HG03039 (cell line): ENCODE measurements around the gene NOS1AP.
"Not testable (repeated sequence)": the region's sequence is repeated elsewhere in the genome, so short reads cannot be mapped to it uniquely, and the experiment has no call there.

Experiments
- ATAC-seq: cut with Tn5 transposase; IDR thresholded peaks from one replicate; pipeline ENCODE4 v1.9.1; 2021; ENCODE audit warnings: mild to moderate bottlenecking, moderate library complexity; ENCODE audit not compliant: unreplicated experiment

Gene NOS1AP

DNA sequence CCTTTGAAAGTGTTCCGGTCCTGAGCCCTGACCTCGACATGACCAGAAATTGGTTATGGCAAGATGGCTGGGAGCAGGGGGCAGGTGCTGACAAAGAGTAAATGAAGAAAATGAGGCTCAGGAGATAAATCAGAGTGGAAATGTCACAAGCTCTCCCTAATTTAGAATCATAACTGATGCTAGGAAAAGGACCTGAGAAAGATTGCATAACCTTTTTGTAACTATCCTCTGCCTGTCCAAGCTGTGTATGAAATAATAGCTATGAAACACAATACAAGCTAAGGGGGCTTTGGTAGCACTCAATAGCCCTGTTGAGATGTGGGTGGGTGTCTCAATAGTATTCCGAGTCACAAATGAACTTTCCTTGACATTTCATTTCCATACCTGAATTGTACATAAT lies 12.9 kb upstream of the NOS1AP start:
- ATAC-seq: no peak

GRCh38 chr1:162059721-162060120 lies 9.8 kb upstream of the NOS1AP start:
- no peak for ATAC-seq

- no peak for ATAC-seq
Measured at GRCh38 chr1:162060314-162060713, 9.2 kb upstream of the NOS1AP start.

DNA sequence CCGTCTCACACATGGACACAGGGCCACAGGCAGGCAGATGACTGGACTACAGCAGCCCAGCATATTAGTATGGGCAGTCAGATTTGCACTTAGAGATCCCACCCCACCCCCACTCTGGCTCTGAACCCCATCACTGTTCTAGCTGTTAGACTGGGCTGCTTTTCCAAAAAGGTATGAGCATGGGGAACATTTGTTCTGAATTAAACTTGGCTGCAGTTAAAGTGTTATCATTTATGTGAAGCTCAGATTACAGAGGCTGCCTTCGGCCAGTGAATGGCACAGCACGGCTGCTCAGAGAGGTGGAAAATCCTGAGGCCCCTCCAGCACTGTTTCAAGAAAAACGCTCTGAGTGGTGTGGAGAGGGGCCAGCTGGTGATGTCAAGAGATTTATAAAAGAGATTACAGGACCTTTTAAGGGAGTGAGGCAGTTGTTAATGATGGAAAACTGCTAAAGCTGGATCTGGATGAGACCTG lies 6.9 kb upstream of the NOS1AP start:
- no peak for ATAC-seq

DNA sequence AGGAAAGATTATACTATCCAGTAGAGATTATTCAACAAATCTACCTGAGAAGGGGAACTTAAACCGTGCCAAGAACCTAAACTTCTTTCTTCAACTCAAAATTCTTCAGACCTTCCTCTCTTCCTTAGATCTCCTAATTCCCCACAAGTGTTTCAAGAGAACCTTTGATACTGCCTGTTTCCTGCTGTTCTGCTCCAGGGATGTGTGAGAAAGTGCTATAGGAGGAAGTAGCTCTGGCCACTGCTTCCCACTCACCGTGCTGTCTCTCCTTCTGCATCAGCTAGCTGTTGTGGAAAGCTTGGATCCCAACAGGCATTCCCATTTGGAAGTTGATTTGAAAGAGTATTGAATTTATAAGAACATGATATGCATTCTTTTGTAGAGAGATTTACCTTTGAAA lies 4.5 kb upstream of the NOS1AP start:
- ATAC-seq: no peak

DNA sequence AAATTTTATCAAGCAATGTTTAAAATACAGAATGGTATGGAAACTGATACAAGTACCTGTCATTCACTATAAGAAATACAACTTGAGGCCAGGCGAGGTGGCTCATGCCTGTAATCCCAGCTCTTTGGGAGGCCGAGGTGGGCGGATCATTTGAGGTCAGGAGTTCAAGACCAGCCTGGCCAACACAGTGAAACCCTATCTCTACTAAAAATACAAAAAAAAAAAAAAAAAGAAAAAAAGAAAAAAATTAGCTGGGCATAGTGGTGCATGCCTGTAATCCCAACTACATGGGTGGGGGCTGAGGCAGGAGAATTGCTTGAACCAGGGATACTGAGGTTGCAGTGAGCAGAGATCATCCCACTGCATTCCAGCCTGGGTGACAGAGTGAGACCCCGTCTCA lies 2.7 kb upstream of the NOS1AP start:
- not testable (repeated sequence) for ATAC-seq

DNA sequence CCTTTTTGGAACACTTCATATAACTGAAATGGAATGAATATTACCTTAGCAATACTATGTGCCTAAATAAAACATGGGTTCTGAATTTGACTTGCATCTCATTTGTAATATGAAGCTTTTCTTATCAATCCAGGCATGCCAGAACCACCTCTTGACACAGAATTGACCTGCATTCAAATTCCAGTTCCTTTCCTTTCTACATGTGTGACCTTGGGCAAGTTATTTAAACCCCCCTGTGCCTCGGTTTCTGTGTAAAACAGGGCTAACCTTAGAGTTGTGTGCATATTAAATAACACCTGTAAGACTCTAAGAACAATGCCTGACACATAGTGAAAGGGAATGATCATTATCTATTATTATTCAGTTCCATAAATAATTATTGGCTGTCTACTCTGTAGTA lies 2.0 kb upstream of the NOS1AP start:
- no peak for ATAC-seq

GRCh38 chr1:162068301-162068700 lies 1.2 kb upstream of the NOS1AP start:
- no peak for ATAC-seq

DNA sequence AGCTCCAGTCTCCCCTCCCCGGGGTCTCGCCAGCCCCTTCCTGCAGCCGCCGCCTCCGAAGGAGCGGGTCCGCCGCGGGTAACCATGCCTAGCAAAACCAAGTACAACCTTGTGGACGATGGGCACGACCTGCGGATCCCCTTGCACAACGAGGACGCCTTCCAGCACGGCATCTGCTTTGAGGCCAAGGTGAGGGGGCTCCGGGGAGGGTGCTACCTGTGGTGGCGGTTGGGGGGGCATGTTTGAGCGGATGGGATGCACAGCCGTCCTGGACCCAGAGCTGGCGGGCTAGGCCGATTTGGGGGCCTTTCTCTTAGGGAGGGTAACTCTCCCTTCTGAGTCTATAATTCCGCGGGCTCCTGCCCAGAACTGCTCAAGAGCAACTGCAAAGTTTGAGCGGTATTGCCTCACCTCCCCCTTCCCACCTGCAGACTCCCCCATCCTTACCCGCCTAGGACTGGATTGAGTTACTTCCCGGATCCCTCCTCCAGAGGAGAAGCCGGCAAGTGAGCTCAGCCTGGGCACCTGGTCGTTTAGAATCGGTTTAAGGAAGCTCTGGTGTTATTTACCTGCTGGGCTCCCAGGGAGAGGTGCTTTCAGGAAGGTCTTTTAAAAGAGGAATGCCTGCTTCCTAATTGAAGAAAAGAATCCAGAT lies 730 bp downstream of the NOS1AP start:
- ATAC-seq: no peak

- no peak for ATAC-seq
Measured at GRCh38 chr1:162070825-162071224, 1.3 kb downstream of the NOS1AP start.

GRCh38 chr1:162072740-162073139 lies 3.2 kb downstream of the NOS1AP start:
- no peak for ATAC-seq

- no peak for ATAC-seq
Measured at GRCh38 chr1:162074276-162075005, 5.0 kb downstream of the NOS1AP start.

DNA sequence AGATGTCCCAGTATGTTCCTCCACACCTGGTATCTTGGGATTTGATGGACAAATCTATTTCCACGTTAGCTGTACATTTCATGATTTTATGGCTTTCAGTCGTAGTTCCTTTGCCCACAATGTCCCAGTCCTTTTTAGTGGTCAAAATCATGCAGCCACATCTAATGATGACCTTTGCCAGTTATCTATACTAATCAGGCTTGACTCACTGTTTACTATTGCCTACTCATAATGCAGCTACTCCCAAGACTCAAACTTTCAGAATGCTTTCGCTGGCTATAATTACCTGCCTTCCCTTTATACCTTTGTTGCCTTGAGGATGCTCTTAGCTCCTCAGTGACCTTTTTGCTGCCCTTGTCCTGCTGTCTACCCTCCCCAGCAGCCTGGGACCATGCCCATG lies 6.4 kb downstream of the NOS1AP start:
- ATAC-seq: no peak

- ATAC-seq: no peak
Measured at GRCh38 chr1:162077648-162078299, 8.3 kb downstream of the NOS1AP start.

DNA sequence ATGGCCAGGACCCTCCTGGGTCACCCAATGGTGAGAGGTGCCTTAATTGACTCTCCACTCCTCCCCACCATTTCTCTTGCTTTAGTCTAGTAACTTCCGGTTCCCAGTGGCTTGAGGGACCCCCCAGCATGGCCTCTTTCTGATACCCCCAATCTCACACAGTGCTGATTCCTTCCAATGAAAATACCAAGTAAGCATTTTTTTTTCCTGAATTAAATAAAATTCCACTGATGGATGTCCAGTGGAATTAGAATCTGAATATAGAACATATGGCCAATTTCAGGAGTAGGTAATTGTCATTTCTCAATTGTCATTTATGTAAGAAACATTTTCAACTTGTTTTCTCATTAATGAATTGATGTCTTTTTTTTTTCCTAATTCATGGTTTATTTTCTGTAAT lies 9.5 kb downstream of the NOS1AP start:
- ATAC-seq: no peak

GRCh38 chr1:162080472-162081015 lies 11.1 kb downstream of the NOS1AP start:
- no peak for ATAC-seq

DNA sequence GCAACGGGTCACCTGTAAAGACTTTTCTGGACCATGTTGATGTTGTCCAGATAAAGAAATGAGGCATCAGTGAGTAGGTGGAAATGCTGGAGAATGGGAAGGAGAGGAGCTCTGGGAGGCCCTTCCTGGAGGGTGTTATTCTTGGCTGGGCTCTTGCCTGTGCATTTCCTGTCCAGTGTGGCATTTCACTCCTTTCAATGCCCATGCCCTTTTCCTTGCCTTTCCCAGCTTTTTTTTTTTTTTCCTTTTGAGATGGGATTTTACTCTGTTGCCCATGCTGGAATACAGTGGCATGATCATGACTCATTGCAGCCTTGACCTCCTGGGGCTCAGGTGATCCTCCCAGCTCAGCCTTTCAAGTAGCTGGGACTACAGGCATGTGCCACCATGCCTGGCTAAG lies 11.8 kb downstream of the NOS1AP start:
- ATAC-seq: no peak

GRCh38 chr1:162082080-162082479 lies 12.6 kb downstream of the NOS1AP start:
- not testable (repeated sequence) for ATAC-seq

DNA sequence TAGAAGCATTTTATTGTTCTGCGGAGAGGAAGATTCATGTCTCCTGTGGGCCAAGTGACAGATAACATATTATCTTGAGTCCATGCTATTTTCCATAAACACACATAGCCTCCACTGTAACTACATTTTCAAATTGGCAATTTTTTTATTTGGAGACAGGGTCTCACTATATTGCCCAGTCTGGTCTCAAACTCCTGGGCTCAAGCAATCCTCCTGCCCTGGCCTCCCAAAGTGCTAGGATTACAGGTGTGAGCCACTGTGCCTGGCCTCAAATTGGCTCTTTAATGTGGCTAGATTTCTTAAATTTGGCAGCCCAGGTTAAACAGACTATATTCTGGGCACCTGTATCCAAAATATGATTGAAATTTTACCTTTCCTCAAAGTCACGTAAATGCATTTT lies 13.8 kb downstream of the NOS1AP start:
- no peak for ATAC-seq

GRCh38 chr1:162085991-162086390 lies 16.5 kb downstream of the NOS1AP start:
- ATAC-seq: no peak

- no peak for ATAC-seq
Measured at GRCh38 chr1:162087111-162087510, 17.6 kb downstream of the NOS1AP start.

- no peak for ATAC-seq
Measured at GRCh38 chr1:162087574-162087973, 18.1 kb downstream of the NOS1AP start.
